Nasal cavity respiratory epithelium epithelial cell of viscerocranial mucosa (primary cell): ENCODE data around the gene NR2F1-AS1. TPM values are rescaled to one million over a fixed set of nuclear protein-coding genes. Genes with fewer than 3 reads are reported as not detected.

ENCODE experiments used
- total RNA-seq: library from RNA; depleted of rRNA; stranded (reverse); fragments of >200 nt; gene quantifications from 2 replicates; pipeline ENCODE4 v1.2.3, GENCODE V29; 2014

NR2F1-AS1 gene
- total RNA-seq, result 0.34 and 1.8 TPM in 2 replicates

GRCh38 chr5:93580927-93581445, at the start of gene NR2F1-AS1:
NR2F1-AS1 (minus strand) TSS chr5:93581219.

GRCh38 chr5:93582677-93583438, 1.8 kb upstream of the NR2F1-AS1 start, which contains the start of gene NR2F1:
NR2F1 (plus strand) TSS chr5:93583222; CDS start chr5:93585024, 1,802 bp downstream.

Other genes with a start within 250 kb of the NR2F1-AS1 start
- gene NR2F1, start 2.0 kb upstream of the NR2F1-AS1 start, total RNA-seq, result 0.71 TPM in 1 of 2 replicates, not detected in the other
- gene POU5F2, start 160.4 kb upstream of the NR2F1-AS1 start, total RNA-seq, result 0.34 and 1.7 TPM in 2 replicates